HAP-1 (cell line): ENCODE results near the gene ZMYND8.
"Not testable (repeated sequence)": the region's sequence is repeated elsewhere in the genome, so short reads cannot be mapped to it uniquely, and the experiment has no call there.

Experiments used
- DNase-seq, 2 experiments: peaks; one replicate each; pipeline ENCODE4 v3.0.0-alpha.2; 2016 to 2020; ENCODE audit warnings: low spot score in 2 of 2
- H3K27me3 ChIP-seq: fragments of 250-450 bp; sonication (Bioruptor Pico); 2 replicates; pipeline ENCODE4 v1.5.1; 2020; ENCODE audit warnings: low read depth, mild to moderate bottlenecking, moderate library complexity
- H3K36me3 ChIP-seq: fragments of 250-450 bp; sonication (Bioruptor Pico); replicated peaks from 2 replicates; pipeline ENCODE4 v1.5.1; 2020; ENCODE audit warnings: mild to moderate bottlenecking
- H3K4me1 ChIP-seq: fragments of 250-450 bp; sonication (Bioruptor Pico); 2 replicates; pipeline ENCODE4 v1.5.1; 2020; ENCODE audit warnings: mild to moderate bottlenecking
- H3K4me3 ChIP-seq: fragments of 250-450 bp; sonication (Bioruptor Pico); 2 replicates; pipeline ENCODE4 v1.5.1; 2020; ENCODE audit warnings: mild to moderate bottlenecking, moderate library complexity
- H3K9me3 ChIP-seq: fragments of 250-450 bp; sonication (Bioruptor Pico); 2 replicates; pipeline ENCODE4 v1.5.1; 2020; ENCODE audit warnings: mild to moderate bottlenecking, moderate library complexity
- in situ Hi-C: fragments of 300-500 bp; cut with MboI; formaldehyde crosslinking; loops from 3 replicates; pipeline ENCODE4 v1.14.3; 2020; ENCODE audit warnings: low sequenced_read_pairs, inconsistent platforms, mixed read lengths

Gene ZMYND8

GRCh38 chr20:47356526-47357295 is at the start of gene ZMYND8:
Gene ZMYND8, minus strand, starts transcription at chr20:47356699. Its CDS starts 29 bp downstream, at chr20:47356670.
- Histone ChIP-seq H3K36me3 (no peaks in the 10 kb centered on the region; the same call in 1 of the 2 replicates), H3K4me1 (peaks cover 90% of the 10 kb centered on the region), H3K9me3 (no peaks in the 10 kb centered on the region), H3K4me3 (peak within 1 kb of the TSS; percentile 32), H3K27me3 (no peaks in the 10 kb centered on the region)
- in situ Hi-C loops = no loop called here
- DNase-seq = peak; percentile 83 to 90

GRCh38 chr20:47405775-47406325 is 49.4 kb upstream of the ZMYND8 start:
- in situ Hi-C loops = no loop called here
- Histone ChIP-seq H3K4me3 (no peak overlapping the region), H3K4me1 (no peaks in the 10 kb centered on the region), H3K36me3 (no peaks in the 10 kb centered on the region), H3K27me3 (no peaks in the 10 kb centered on the region), H3K9me3 (no peaks in the 10 kb centered on the region)
- no peak for DNase-seq

- in situ Hi-C loops = no loop called here
- Histone ChIP-seq H3K4me3 (no peak overlapping the region), H3K9me3 (no peaks in the 10 kb centered on the region), H3K27me3 (no peaks in the 10 kb centered on the region), H3K4me1 (no peaks in the 10 kb centered on the region), H3K36me3 (no peaks in the 10 kb centered on the region)
- peak in 1 of 2 experiments; percentile 44 for DNase-seq
Measured at GRCh38 chr20:47400685-47401084, 44.2 kb upstream of the ZMYND8 start.

- no peak for DNase-seq
- no peaks in the 10 kb centered on the region for H3K36me3 ChIP-seq
- H3K4me3 ChIP-seq = no peak overlapping the region
- H3K4me1 ChIP-seq = no peaks in the 10 kb centered on the region
- no peaks in the 10 kb centered on the region for H3K9me3 ChIP-seq
- in situ Hi-C loops = loop anchor here (25.0 kb wide), 2 partner anchors 215 to 635 kb away; no protein-coding TSS in a partner anchor
- H3K27me3 ChIP-seq = no peaks in the 10 kb centered on the region
Measured at GRCh38 chr20:47397652-47398301, 41.3 kb upstream of the ZMYND8 start.

- DNase-seq = no peak
- in situ Hi-C loops = loop anchor here (25.0 kb wide), 2 partner anchors 215 to 635 kb away; no protein-coding TSS in a partner anchor
Measured at GRCh38 chr20:47396762-47397476, 40.4 kb upstream of the ZMYND8 start.

GRCh38 chr20:47393796-47394514 is 37.5 kb upstream of the ZMYND8 start:
- H3K27me3 ChIP-seq, H3K9me3 ChIP-seq, H3K4me3 ChIP-seq, DNase-seq, H3K4me1 ChIP-seq, H3K36me3 ChIP-seq: not testable (repeated sequence)
- in situ Hi-C loops = loop anchor here (5.0 to 25.0 kb wide), 3 partner anchors 197 to 632 kb away; no protein-coding TSS in a partner anchor

More at GRCh38 chr20:47396762-47397476, 40.4 kb upstream of the ZMYND8 start:
- Histone ChIP-seq H3K36me3 (no peaks in the 10 kb centered on the region), H3K4me3 (no peak overlapping the region), H3K9me3 (no peaks in the 10 kb centered on the region), H3K4me1 (no peaks in the 10 kb centered on the region; the same call in 1 of the 2 replicates), H3K27me3 (no peaks in the 10 kb centered on the region)

- no peak for DNase-seq
- Histone ChIP-seq H3K4me1 (no peaks in the 10 kb centered on the region; the same call in 1 of the 2 replicates), H3K9me3 (no peaks in the 10 kb centered on the region), H3K36me3 (no peaks in the 10 kb centered on the region), H3K4me3 (no peak overlapping the region), H3K27me3 (no peaks in the 10 kb centered on the region)
- in situ Hi-C loops = loop anchor here (5.0 to 25.0 kb wide), 3 partner anchors 195 to 630 kb away; no protein-coding TSS in a partner anchor
Measured at GRCh38 chr20:47392721-47393073, 36.2 kb upstream of the ZMYND8 start.

- Histone ChIP-seq H3K9me3 (no peaks in the 10 kb centered on the region), H3K4me1 (no peaks in the 10 kb centered on the region; the same call in 1 of the 2 replicates), H3K36me3 (no peaks in the 10 kb centered on the region), H3K27me3 (no peaks in the 10 kb centered on the region), H3K4me3 (no peak overlapping the region)
- in situ Hi-C loops = loop anchor here (5.0 to 25.0 kb wide), 3 partner anchors 195 to 630 kb away; no protein-coding TSS in a partner anchor
- DNase-seq = peak; percentile 40 to 47
Measured at GRCh38 chr20:47392015-47392720, 35.7 kb upstream of the ZMYND8 start.

- no peak overlapping the region for H3K4me3 ChIP-seq
- no peaks in the 10 kb centered on the region for H3K36me3 ChIP-seq
- in situ Hi-C loops = loop anchor here (5.0 to 25.0 kb wide), 3 partner anchors 194 to 629 kb away; no protein-coding TSS in a partner anchor
- no peak for DNase-seq
- H3K4me1 ChIP-seq = no peaks in the 10 kb centered on the region; the same call in 1 of the 2 replicates
- no peaks in the 10 kb centered on the region for H3K27me3 ChIP-seq
- no peaks in the 10 kb centered on the region for H3K9me3 ChIP-seq
Measured at GRCh38 chr20:47391276-47392010, 34.9 kb upstream of the ZMYND8 start.

GRCh38 chr20:47389867-47390347 is 33.4 kb upstream of the ZMYND8 start:
- H3K9me3 ChIP-seq = no peaks in the 10 kb centered on the region
- no peak overlapping the region for H3K4me3 ChIP-seq
- no peak for DNase-seq
- in situ Hi-C loops = loop anchor here (5.0 to 25.0 kb wide), 3 partner anchors 193 to 628 kb away; no protein-coding TSS in a partner anchor
- H3K27me3 ChIP-seq = no peaks in the 10 kb centered on the region
- no peaks in the 10 kb centered on the region; the same call in 1 of the 2 replicates for H3K4me1 ChIP-seq
- no peaks in the 10 kb centered on the region for H3K36me3 ChIP-seq

- not testable (repeated sequence) for H3K27me3 ChIP-seq, H3K4me3 ChIP-seq, H3K4me1 ChIP-seq, H3K36me3 ChIP-seq, H3K9me3 ChIP-seq, DNase-seq
- in situ Hi-C loops = loop anchor here (25.0 kb wide), 2 partner anchors 226 to 624 kb away; no protein-coding TSS in a partner anchor
Measured at GRCh38 chr20:47385968-47386367, 29.5 kb upstream of the ZMYND8 start.
